RWPE2 (cell line): ENCODE data around the gene RSPO4.

Source experiments
- ATAC-seq: fragments of 200-7000 bp; cut with Tn5 transposase; 3 replicates; pipeline ENCODE4 v1.9.1; 2021; ENCODE audit warnings: low read depth
- DNase-seq: peaks from one replicate; pipeline ENCODE4 v3.0.0-alpha.2; 2020; ENCODE audit warnings: low spot score
- H3K27ac ChIP-seq: fragments of 450-650 bp; 2 replicates; pipeline ENCODE4 v1.5.1; 2017; ENCODE audit warnings: mild to moderate bottlenecking; ENCODE audit not compliant: poor library complexity, severe bottlenecking
- H3K27me3 ChIP-seq: fragments of 250-450 bp; sonication (Bioruptor Pico); 2 replicates; pipeline ENCODE4 v1.5.1; 2021; ENCODE audit warnings: mild to moderate bottlenecking, moderate library complexity; ENCODE audit not compliant: insufficient read depth, poor library complexity, severe bottlenecking
- H3K36me3 ChIP-seq: fragments of 250-450 bp; sonication (Bioruptor Pico); 2 replicates; pipeline ENCODE4 v1.5.1; 2020; ENCODE audit warnings: low read depth, mild to moderate bottlenecking, moderate library complexity
- H3K4me1 ChIP-seq: fragments of 250-450 bp; sonication (Bioruptor Pico); 2 replicates; pipeline ENCODE4 v1.5.1; 2021; ENCODE audit warnings: mild to moderate bottlenecking, moderate library complexity; ENCODE audit not compliant: insufficient read depth, poor library complexity, severe bottlenecking
- H3K4me3 ChIP-seq: fragments of 250-450 bp; sonication (Bioruptor Pico); 2 replicates; pipeline ENCODE4 v1.5.1; 2021; ENCODE audit warnings: mild to moderate bottlenecking, moderate library complexity; ENCODE audit not compliant: severe bottlenecking
- H3K9me3 ChIP-seq: fragments of 250-450 bp; sonication (Bioruptor Pico); 2 replicates; pipeline ENCODE4 v1.5.1; 2021; ENCODE audit warnings: mild to moderate bottlenecking, moderate library complexity; ENCODE audit not compliant: severe bottlenecking
- CTCF ChIP-seq: fragments of 450-650 bp; IDR thresholded peaks from one replicate; pipeline ENCODE4 v1.5.1; 2017; ENCODE audit warnings: mild to moderate bottlenecking, moderate library complexity; ENCODE audit not compliant: poor library complexity, severe bottlenecking

Gene RSPO4

GRCh38 chr20:971346-971745 is 30.8 kb downstream of the RSPO4 start:
- Histone ChIP-seq H3K27me3 (no peaks in the 10 kb centered on the region), H3K4me1 (no peaks in the 10 kb centered on the region), H3K9me3 (no peaks in the 10 kb centered on the region), H3K27ac (no peak overlapping the region), H3K4me3 (no peak overlapping the region), H3K36me3 (no peaks in the 10 kb centered on the region)
- DNase-seq = no peak
- no peak for TF ChIP-seq CTCF
- ATAC-seq = no peak

GRCh38 chr20:969868-970267 is 32.2 kb downstream of the RSPO4 start:
- no peak for DNase-seq
- Histone ChIP-seq H3K27ac (no peak overlapping the region), H3K4me1 (no peaks in the 10 kb centered on the region), H3K9me3 (no peaks in the 10 kb centered on the region), H3K4me3 (no peak overlapping the region), H3K27me3 (no peaks in the 10 kb centered on the region), H3K36me3 (no peaks in the 10 kb centered on the region)
- no peak for ATAC-seq
- no peak for TF ChIP-seq CTCF

- Histone ChIP-seq H3K4me1 (no peaks in the 10 kb centered on the region), H3K36me3 (no peaks in the 10 kb centered on the region), H3K4me3 (no peak overlapping the region), H3K9me3 (no peaks in the 10 kb centered on the region), H3K27ac (no peak overlapping the region), H3K27me3 (no peaks in the 10 kb centered on the region)
- DNase-seq (no peak), ATAC-seq (no peak)
- TF ChIP-seq CTCF = no peak
Measured at GRCh38 chr20:967796-968742, 34.0 kb downstream of the RSPO4 start.

GRCh38 chr20:965956-966355 is 36.2 kb downstream of the RSPO4 start:
- no peaks in the 10 kb centered on the region for H3K9me3 ChIP-seq
- DNase-seq (no peak), ATAC-seq (no peak)
- no peak for TF ChIP-seq CTCF
- H3K4me3 ChIP-seq = no peak overlapping the region
- no peaks in the 10 kb centered on the region for H3K4me1 ChIP-seq
- no peak overlapping the region for H3K27ac ChIP-seq
- no peaks in the 10 kb centered on the region for H3K27me3 ChIP-seq
- no peaks in the 10 kb centered on the region for H3K36me3 ChIP-seq

GRCh38 chr20:963795-964194 is 38.3 kb downstream of the RSPO4 start:
- H3K4me1 ChIP-seq = no peaks in the 10 kb centered on the region
- no peak overlapping the region for H3K4me3 ChIP-seq
- ATAC-seq (no peak), DNase-seq (no peak)
- no peak overlapping the region for H3K27ac ChIP-seq
- TF ChIP-seq CTCF = no peak
- H3K9me3 ChIP-seq = no peaks in the 10 kb centered on the region
- H3K27me3 ChIP-seq = no peaks in the 10 kb centered on the region
- no peaks in the 10 kb centered on the region for H3K36me3 ChIP-seq
